Upper lobe of left lung (tissue), 4 donors: Measurements from ENCODE around the gene WIF1.

Source experiments
- POLR2A ChIP-seq, 4 donors: fragments of 450-650 bp; IDR thresholded peaks; one replicate each; pipeline ENCODE4 v1.5.1; 2016 to 2017; ENCODE audit warnings: antibody characterized with exemption in 4 of 4, mild to moderate bottlenecking in 2 of 4
- POLR2AphosphoS5 ChIP-seq, 2 donors: sonication (generic); formaldehyde crosslinking; IDR thresholded peaks; one replicate each; pipeline ENCODE4 v1.5.1; 2017; ENCODE audit warnings: antibody characterized with exemption in 2 of 2
- TF ChIP-seq, protein P1 (sequence below), 6 experiments: fragments of 450-650 bp in 4 of 6; fragments of 200-600 bp in 2 of 6; sonication (generic) in 2 of 6; IDR thresholded peaks; one replicate each; pipeline ENCODE4 v1.5.1; 2016 to 2019; ENCODE audit warnings: antibody characterized with exemption in 6 of 6

DNA sequence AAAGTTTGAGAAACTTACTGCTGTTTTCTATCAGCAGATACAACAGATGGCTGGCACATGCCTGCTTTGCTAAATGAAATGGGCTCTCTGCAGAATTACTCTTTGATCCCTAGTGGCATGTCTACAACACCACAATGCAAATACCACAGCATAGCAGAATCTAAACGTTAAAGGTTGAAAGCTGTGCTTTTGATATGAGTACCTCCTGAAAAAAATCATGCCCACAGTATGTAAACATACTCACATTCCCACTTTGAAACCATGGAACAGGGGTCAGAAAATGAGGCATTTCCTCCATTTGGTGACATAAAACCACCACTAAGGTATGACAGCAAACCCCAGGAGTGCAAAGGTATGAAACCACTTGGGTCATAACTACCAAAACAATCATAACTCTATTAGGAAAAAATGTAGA, 7.5 kb downstream of the WIF1 start:
- TF ChIP-seq, protein P1, sequence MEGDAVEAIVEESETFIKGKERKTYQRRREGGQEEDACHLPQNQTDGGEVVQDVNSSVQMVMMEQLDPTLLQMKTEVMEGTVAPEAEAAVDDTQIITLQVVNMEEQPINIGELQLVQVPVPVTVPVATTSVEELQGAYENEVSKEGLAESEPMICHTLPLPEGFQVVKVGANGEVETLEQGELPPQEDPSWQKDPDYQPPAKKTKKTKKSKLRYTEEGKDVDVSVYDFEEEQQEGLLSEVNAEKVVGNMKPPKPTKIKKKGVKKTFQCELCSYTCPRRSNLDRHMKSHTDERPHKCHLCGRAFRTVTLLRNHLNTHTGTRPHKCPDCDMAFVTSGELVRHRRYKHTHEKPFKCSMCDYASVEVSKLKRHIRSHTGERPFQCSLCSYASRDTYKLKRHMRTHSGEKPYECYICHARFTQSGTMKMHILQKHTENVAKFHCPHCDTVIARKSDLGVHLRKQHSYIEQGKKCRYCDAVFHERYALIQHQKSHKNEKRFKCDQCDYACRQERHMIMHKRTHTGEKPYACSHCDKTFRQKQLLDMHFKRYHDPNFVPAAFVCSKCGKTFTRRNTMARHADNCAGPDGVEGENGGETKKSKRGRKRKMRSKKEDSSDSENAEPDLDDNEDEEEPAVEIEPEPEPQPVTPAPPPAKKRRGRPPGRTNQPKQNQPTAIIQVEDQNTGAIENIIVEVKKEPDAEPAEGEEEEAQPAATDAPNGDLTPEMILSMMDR (IDR thresholded peaks at IDR 0.05) = no peak
- TF ChIP-seq POLR2A (IDR thresholded peaks at IDR 0.05) (no peak), POLR2AphosphoS5 (IDR thresholded peaks at IDR 0.05) (no peak)
